Measurements from ENCODE around the gene TMPRSS2. TPM values are rescaled to one million over a fixed set of nuclear protein-coding genes. Genes with fewer than 3 reads are reported as not detected.

The TMPRSS2 gene
- total RNA-seq, 1 experiment from 2014 or later: not detected

DNA sequence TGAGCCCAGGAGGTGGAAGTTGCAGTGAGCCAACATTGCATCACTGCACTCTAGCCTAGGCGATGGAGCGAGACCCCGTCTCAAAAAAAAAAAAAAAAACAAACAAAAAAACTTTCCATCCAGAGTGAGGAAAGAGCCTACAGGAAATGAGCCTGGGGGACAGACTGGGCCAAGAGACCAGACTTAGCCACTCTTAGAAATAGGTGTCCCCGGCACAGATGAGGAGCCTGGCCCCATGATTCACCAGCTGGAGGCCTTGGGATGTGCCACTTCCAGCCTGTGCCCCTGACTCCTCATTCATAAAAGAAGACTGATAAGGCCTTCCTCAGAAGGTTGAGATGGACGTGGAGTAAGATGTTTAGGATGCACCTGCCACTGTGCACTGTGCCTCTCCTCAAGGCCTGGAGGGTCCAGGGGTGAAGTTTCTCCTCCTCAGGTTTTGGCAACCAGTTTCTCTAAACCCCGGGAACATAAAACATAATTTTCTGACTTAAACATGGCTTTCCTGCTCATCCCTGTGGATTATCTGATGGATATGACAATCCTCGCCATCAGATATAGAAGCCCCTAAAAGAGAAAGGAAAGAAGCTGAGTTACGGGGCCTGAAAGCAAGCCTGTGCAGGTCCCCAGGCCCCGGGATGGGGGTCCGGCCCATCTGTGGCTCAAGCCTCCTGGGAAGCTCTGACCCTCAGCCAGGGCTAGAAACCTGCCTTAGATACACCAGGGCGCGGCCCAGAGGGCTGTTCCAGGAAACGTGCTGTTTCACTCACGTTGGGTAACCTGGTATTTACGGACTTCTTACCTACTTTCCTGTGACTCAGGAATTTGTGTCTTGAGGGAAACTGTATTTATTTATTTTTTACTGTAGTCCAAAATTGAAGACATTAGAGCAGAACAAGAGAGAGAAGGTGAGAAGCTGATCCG lies 55.9 kb downstream of the TMPRSS2 start:
- DNase-seq (ENCODE audit: low read depth): no peak

DNA sequence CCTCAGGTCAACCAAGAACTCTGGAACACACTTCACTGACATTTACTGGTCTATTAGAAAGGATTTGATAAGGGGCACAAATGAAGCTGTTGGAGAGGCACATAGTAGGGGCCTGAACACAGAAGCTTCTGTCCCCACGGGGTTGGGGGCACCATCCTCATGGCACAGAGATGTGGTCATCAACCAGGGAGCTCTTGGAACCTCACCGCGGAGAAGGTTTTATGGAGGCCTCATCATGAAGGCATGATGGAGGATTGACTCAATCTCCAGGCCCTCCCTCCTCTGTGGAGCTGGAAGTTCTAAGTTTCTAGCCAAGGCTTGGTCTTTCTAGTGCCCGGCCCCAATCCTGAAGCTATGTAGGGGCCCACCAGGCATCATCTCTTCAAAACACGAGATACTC lies 58.3 kb downstream of the TMPRSS2 start:
- no peak for DNase-seq (ENCODE audit: low read depth)

DNA sequence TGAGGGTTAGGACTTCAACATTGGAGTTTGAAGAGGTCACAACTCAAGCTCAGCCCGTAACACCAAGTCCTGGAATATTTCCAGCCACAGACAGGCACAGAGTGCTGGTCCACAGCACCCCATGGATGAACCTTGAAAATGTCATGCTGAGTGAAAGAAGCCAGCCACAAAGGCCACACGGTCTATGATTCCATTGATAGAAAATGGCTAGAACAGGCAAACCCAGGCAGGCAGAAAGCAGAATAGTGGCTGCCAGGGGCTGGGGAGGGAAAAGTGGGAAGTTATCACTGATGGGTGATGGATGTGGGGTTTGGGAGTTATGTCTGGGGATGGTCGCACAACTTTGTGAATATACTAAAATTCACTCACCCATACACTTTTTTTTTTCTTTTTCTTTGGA lies 60.6 kb downstream of the TMPRSS2 start:
- no peak for DNase-seq (ENCODE audit: low read depth)

DNA sequence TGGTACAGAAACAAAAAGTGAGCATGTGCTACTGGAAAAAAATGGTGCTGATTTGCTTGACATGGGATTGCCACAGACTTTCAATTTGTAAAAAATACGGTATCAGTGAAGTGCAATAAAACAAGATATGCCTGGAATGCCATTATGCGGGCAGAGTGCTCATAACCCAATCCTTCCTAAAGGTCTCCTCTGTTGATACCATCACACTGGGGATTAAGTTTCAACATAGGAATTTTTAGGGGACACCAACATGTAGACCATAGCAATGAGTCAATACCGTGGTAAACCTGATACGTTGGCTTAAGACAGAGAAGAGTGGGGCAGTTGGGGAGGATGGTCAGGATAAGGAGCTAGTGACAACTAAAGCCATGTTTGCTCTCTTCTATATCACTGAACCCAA lies 61.4 kb downstream of the TMPRSS2 start:
- no peak for DNase-seq (ENCODE audit: low read depth)

DNA sequence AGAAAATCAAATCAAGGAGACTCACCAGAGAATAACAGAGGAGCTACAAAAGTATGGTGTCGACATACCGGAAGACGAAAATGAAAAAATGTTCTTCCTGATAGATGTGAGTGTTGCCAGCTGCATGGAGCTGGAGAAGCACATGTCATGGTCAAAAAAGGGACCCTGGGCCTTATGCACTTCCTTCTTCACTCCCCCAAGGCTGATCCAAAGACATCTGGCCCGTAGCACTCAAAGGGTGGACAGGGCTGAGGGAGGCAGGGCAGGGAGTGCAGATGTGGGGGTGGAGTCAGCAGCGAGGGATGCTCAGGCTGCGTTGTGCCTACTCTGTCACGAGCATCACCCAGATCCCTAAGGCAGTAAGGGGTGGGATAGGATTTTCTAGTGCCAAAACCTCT lies 62.5 kb downstream of the TMPRSS2 start:
- no peak for DNase-seq (ENCODE audit: low read depth)

DNA sequence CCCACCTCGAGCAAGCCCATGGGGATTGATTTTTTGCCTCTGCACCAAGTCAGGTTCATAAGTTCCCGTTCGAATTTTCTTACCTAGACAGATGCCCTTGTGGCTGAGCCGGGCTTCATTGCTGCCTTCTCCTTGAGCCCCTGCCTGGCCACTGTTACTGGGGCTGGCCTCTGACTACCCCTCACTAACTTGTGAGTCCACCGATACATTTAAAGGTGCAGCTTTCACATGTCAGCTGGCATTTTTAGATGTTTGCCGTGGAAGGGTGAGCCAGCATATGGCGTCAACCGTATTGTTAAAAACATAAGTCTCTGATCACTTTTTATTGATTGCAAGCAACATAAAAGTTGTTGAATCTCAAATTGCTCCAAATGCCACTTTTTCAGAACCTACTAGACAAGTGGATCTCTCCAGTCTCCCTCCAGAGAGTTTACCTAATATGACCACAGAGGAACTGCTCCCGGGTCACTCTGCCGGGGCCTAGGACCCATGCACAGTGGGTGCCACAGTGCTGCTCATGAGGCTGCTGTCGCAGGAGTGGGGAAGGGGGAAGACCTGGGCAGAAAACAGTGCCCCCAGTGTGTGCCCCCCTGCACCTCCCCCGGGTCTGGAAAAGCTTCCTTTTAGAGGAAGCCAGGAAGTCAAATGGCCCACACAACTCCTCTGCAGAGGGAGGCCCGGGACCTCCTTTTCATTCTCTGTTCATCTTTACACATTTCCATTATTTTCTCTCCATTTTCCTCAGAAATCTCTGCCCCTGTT lies 63.1 kb downstream of the TMPRSS2 start:
- no peak for DNase-seq (ENCODE audit: low read depth)

DNA sequence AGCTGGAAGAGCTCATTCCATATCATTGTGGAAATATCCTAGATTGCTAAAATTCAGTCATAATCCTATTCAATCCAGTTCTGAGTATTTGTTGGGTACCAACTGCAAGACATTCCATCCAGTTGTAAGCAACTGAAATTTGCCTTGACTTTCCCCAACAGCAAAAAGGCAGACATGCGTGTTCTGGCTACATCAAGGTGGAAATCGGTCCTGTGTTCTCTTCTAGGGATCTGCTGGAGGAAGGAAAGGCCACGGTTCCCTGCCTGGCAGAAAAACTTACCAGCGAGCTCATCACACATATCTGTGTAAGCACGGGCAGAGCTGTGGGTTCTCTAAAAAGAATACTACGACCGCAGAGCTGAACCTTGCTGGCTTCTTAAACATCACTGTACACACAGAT lies 64.4 kb downstream of the TMPRSS2 start:
- DNase-seq (ENCODE audit: low read depth): no peak

DNA sequence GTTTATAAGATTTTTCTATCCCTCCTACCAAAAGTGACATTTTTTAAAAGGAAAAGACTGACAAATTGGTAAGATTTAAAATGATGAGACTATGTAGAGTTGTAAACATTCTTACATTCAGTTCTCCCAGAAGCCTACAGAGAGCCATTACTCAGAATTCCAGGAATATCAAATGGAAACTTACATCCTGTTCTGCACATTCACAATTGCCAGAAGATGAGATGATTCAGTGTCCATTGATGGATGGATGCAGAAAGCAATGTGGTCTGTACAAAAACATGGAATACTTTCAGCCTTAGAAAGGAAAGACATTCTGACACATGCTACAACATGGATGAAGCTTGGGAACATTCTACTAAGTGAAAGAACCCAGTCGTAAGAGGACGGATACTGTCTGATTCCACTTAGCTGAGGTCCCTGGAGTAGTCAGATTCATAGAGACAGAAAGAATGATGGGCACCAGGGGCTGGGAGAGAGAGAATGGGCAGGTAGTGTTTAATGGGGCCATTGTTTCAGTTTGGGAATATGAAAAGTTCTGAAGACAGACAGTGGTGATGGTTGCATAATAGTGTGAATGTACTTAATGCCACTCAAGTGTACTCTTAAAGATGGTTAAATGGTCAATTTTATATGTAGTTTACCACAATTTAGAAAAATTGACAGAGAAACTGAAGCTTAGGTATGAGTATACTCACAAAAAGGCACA lies 65.3 kb downstream of the TMPRSS2 start:
- DNase-seq (ENCODE audit: low read depth): no peak

DNA sequence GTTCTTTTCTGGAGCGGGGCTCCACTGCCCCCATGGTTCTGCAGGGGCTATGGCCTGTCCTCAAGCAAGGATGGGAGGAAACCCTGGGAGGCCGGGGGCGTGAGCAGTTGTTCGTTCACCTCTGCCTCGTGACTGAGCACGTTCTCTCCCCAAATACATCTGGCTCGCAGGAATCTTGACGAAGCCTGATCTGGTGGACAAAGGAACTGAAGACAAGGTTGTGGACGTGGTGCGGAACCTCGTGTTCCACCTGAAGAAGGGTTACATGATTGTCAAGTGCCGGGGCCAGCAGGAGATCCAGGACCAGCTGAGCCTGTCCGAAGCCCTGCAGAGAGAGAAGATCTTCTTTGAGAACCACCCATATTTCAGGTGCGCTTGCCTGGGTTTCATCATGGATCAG lies 66.4 kb downstream of the TMPRSS2 start:
- no peak for DNase-seq (ENCODE audit: low read depth)

DNA sequence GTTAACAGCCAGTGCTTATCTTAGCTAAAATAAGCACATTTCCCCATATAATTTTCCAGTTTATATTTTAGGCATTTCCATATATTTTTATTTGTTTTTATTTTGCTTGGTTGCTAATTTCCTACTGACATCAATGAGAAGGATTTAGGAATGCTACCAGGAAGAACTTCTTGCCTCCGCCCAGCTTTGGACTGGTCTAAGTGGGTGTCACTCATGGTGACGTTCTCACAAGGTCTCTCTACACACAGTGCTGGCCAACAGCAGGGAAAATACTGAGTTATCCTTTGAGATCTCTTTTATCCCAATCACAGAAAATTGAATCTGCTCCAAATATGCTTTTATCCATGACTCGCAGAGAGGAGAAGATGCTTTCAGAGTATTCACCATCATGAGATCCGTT lies 68.7 kb downstream of the TMPRSS2 start:
- DNase-seq (ENCODE audit: low read depth): no peak

DNA sequence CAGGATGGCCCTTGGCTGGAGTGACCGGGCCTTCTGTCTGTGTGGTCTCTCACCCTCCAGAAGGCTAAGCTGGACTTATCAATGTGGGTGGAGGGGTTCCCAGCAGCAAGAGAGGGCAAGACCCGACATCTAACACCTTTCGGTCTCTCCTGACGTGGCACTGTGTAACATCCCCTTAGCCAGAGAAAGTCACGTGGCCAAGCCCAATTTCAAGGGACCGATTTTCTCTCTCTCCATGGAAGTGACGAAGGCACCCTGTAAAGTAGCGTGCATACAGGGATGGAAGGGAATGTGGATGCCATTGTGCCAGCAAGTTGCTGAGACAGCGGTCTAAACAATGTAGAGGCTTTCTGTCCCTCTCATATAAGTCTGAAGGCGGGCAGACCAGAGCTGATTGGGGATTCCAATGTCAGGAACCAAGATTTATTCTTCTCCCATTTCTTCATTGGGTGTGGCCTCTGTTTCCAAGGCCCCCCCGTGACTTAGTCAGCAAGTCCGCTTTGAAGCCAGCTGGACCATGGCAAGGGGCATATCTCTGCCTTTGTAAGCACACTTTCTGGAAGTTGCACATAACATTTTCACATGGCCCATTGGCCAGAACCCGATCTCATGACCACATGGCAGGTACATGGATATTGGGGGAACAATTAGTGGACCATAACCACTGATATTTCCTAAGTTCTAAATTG lies 69.4 kb downstream of the TMPRSS2 start:
- DNase-seq (ENCODE audit: low read depth): no peak

DNA sequence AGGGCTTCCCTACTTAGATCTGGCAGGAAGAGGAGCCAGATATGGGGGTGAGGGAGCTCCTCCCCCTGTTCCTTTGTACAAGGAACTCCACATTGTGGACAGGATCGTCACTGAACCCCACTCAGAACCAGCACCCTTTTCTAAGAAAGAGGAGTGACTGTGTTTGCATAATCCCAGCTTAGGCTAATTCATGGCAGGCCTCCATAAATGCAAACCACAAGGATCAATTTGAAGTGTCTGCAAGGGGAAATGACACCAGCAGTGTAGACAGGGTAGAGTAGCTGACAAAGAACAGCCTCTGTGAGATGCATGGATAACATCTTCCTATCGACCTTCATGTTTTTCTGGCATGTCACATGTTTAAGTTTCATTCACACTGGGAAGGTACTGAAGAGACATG lies 70.2 kb downstream of the TMPRSS2 start:
- no peak for DNase-seq (ENCODE audit: low read depth)

DNA sequence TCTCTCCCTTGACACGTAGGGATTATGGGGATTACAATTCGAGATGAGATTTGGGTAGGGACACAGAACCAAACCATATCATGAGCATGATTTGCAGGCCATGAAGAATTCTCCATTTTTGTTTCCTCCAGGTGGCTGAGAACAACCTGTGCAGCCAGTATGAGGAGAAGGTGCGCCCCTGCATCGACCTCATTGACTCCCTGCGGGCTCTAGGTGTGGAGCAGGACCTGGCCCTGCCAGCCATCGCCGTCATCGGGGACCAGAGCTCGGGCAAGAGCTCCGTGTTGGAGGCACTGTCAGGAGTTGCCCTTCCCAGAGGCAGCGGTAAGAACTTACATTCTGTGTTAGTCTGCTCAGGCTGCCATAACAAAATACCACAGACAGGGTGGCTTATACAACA lies 72.3 kb downstream of the TMPRSS2 start:
- DNase-seq (ENCODE audit: low read depth): no peak

DNA sequence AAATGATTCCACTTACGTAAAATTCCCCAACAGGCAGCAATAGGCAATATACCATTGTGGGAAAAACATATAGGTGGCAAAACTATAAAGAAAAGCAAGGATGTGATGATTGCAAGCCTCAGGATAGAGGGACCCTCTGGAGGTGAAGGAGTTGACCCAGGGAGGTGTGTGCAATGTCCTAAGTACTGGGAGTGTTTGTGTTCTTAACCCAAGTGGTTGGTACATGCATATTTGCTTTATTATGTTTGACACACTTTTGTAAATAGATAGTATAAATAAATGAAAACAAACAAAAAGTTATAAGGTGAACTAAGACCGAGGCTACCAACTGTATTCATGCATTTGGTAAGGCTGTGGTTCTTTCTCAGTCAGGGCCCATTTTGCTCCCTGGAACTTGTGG lies 74.4 kb downstream of the TMPRSS2 start:
- no peak for DNase-seq (ENCODE audit: low read depth)

DNA sequence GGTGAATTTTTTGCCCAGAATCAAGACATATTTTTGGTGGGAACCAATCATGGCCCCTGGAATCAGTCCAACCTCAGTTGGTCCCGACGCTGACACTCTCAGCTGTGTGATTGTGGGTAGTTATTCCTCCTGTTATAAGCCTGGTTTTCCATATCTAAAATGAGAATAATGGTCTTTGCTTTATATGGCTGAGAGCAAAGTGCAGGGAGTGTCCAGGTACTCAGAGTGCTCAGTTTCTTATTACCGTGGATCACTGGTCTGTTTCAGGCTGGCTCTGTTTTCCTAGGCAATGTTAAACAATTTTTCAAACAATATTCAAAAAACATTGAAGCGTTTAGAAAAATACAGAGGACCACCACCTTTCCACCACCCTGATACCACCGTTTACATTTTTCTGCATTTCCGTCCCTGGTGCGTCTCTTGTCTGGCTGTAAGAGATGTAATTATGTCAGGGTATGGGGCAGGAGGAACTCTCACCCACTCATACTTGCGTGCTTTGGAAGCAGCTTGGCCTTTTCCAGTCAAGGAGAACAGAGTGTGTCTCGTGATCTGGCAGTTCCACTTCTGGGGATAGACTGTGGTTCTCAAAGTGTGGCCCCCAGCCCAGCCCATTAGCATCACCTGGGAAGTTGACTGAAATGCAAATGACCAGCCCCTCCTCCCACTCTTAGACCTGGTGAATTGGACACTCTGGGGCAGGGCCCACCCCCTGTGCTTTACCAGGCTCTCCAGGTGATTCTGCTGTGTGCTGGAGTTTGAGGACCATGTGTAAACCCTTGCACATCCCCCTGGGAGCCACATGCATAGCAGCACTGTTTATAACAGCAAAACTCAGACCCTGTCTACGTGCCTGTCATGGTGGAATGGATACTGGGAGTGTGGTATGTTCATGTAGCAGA lies 75.1 kb downstream of the TMPRSS2 start:
- DNase-seq (ENCODE audit: low read depth): no peak

DNA sequence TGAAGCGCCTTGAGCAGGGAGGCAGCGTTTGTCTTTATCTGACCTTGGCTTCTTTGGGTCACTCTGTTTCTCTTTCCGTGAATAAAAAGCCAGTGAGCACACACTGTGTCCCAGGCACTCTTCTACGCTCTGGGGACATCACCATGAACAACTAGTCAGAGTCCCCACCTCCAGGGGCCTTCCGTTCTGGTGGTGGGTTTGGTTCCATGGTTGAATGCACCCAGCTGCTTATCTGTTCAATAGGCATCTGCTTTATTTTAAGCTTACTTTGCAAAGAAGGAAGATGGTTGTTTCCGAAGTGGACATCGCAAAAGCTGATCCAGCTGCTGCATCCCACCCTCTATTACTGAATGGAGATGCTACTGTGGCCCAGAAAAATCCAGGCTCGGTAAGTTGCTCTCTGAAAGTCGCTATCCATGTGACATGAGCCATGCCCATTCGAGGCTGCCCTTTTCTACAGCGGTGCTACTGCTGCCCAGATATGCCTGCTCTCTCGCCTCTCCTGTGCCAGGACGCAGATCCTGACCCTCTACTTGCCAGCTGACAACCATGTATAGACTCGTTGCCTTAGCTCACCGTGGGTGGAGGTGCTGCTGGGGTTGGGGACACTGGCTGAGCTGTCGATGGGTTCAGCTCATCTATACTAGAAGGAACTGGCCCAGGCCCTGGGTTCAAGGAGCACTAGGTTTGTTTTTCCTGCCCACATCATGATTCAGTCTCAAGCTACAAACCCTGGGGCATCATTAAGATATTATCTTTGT lies 76.0 kb downstream of the TMPRSS2 start:
- no peak for DNase-seq (ENCODE audit: low read depth)

DNA sequence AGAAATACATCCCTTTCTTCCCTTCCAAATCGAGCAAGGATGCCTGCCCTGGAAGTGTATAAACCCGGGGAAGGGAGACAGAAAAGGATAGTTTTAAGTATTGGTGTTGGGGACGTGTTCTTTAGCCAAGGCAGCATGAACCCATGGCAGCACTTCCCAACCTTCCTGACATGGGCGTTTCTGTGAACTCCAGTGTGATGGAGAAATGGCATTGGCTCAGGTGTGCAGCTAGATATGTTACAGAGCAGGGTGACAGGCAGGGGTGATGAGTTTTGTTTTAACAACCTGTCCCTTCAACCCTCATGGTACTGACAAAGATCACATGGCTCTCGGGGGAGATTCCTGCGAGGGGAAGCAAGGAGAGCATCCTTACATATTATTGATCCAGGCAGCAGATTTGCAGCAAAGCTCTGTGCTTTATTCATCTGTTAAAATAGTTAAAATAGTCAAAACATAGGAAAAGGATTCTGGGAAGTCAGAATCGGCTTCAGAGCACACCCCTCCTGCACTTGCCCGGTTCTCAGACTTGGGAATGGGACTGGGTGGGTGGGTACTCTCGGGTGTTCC lies 78.0 kb downstream of the TMPRSS2 start:
- DNase-seq (ENCODE audit: low read depth): no peak

DNA sequence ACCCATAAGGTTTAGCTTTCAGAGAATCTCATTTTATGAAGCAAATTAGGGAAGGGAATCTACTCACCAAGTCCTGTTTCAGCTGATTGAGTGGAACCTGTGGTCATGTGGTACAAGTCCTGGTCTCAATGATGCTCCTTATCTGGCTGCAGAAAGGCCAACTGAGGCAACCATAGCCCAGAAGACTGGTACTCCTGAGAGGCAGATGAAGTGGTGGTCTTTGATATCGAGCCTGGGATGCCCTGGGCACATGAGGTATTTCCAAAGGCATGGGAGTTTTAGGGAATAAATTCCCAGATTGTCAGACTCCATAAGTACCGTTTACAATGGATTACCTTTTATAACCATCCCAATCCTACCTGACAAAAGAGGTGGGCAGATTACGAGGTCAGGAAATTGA lies 78.7 kb downstream of the TMPRSS2 start:
- DNase-seq (ENCODE audit: low read depth): no peak

DNA sequence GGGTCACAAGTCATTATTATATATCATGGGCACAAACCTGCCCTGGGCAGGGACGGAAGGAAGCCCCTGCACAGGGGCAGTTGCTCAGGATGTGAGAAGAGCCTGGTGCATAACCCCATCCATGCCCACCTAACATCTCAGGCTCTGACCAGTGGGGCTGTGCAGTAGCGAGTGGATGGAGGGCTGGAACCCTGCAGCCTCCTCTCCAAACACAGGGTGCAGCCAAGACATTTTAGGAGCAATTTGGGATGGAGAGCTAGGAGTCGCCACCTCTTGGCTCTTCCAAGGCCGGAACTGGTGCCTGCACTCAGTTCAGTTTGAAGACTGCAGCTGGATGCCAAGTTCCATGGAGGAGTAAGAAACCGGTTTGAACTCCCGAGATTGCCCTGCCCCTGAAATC lies 79.1 kb downstream of the TMPRSS2 start:
- no peak for DNase-seq (ENCODE audit: low read depth)
